ENCODE measurements around the gene XPO4. TPM values are rescaled to one million over a fixed set of nuclear protein-coding genes. Genes with fewer than 3 reads are reported as not detected.

Gene XPO4
- total RNA-seq, 3 donors from 2014 or later (not counting 1 experiment from before 2014, with no cell fraction given) = 11.7 to 19.8 (median 19.7) TPM

- peak overlapping the region; percentile 100 for H3K4me3 ChIP-seq (ENCODE audit: low read length)
- peaks cover 14% of the 10 kb centered on the region for H3K4me1 ChIP-seq (ENCODE audit: control insufficient read depth, insufficient read depth, low read length)
- no peaks in the 10 kb centered on the region for H3K9me3 ChIP-seq (ENCODE audit: control insufficient read depth, insufficient read depth, low read length)
- Mint-ChIP-seq H3K36me3 (no peaks in the 10 kb centered on the region), H3K9me3 (no peaks in the 10 kb centered on the region), H3K4me1 (peaks cover 22 to 23% of the 10 kb centered on the region in 2 donors), H3K27ac (peak overlapping the region; percentile 84 to 97), H3K4me3 (peak overlapping the region; percentile 92), H3K27me3 (ENCODE audit: low read depth in 2 of 2) (peaks cover 0 to 4% of the 10 kb centered on the region in 2 donors)
- H3K27ac ChIP-seq (ENCODE audit: low read length) = peak overlapping the region; percentile 93
- ATAC-seq = peak; percentile 40 to 58 (median 46)
- H3K27me3 ChIP-seq (ENCODE audit: control insufficient read depth, insufficient read depth, low read length) = no peaks in the 10 kb centered on the region
- no peaks in the 10 kb centered on the region for H3K36me3 ChIP-seq (ENCODE audit: control insufficient read depth, insufficient read depth, low read length)
- DNase-seq = peak in 1 of 2 donors; percentile 62
- TF ChIP-seq, protein P1, sequence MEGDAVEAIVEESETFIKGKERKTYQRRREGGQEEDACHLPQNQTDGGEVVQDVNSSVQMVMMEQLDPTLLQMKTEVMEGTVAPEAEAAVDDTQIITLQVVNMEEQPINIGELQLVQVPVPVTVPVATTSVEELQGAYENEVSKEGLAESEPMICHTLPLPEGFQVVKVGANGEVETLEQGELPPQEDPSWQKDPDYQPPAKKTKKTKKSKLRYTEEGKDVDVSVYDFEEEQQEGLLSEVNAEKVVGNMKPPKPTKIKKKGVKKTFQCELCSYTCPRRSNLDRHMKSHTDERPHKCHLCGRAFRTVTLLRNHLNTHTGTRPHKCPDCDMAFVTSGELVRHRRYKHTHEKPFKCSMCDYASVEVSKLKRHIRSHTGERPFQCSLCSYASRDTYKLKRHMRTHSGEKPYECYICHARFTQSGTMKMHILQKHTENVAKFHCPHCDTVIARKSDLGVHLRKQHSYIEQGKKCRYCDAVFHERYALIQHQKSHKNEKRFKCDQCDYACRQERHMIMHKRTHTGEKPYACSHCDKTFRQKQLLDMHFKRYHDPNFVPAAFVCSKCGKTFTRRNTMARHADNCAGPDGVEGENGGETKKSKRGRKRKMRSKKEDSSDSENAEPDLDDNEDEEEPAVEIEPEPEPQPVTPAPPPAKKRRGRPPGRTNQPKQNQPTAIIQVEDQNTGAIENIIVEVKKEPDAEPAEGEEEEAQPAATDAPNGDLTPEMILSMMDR (IDR thresholded peaks at IDR 0.05) = no peak
- intact Hi-C loops (cut with micrococcal nuclease) = no loop called here
- WGBS (ENCODE audit: insufficient coverage) = 7% methylated on average over 15 of the region's 21 CpGs
Observed at GRCh38 chr13:20901668-20902437, 693 bp downstream of the XPO4 start.

- no peaks in the 10 kb centered on the region for H3K9me3 Mint-ChIP-seq
- intact Hi-C loops (cut with micrococcal nuclease) = no loop called here
Observed at GRCh38 chr13:20894245-20894644, 8.3 kb downstream of the XPO4 start.

DNA sequence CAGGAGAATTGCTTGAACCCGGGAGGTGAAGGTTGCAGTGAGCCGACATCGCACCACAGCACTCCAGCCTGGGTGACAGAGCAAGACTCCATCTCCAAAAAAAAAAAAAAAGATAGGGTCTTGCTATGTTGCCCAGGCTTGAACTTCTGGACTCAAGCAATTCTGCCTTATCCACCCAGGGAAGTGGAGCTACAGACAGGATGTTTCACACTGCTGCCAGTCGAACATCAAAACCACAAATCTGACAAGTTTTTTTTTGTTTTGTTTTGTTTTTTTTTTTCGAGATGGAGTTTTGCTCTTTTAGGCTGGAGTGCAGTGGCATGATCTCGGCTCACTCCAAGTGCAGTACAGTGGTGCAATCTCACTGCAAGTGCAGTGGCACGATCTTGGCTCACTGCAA lies 10.8 kb downstream of the XPO4 start:
- Histone ChIP-seq H3K9me3 (ENCODE audit: control insufficient read depth, insufficient read depth, low read length) (no peaks in the 10 kb centered on the region), H3K4me3 (ENCODE audit: low read length) (no peak overlapping the region), H3K4me1 (ENCODE audit: control insufficient read depth, insufficient read depth, low read length) (peaks cover 18% of the 10 kb centered on the region), H3K36me3 (ENCODE audit: control insufficient read depth, insufficient read depth, low read length) (no peaks in the 10 kb centered on the region), H3K27me3 (ENCODE audit: control insufficient read depth, insufficient read depth, low read length) (no peaks in the 10 kb centered on the region), H3K27ac (ENCODE audit: low read length) (no peak overlapping the region)
- peaks cover 20 to 24% of the 10 kb centered on the region in 2 donors for H3K4me1 Mint-ChIP-seq
- H3K4me3 Mint-ChIP-seq = no peak overlapping the region
- H3K27ac Mint-ChIP-seq = no peak overlapping the region
- TF ChIP-seq, protein P1 (IDR thresholded peaks at IDR 0.05) = no peak
- intact Hi-C loops (cut with micrococcal nuclease) = no loop called here
- H3K9me3 Mint-ChIP-seq = no peaks in the 10 kb centered on the region
- no peaks in the 10 kb centered on the region for H3K36me3 Mint-ChIP-seq
- peak; percentile 67 to 76 (median 70) for ATAC-seq
- 57% methylated on average over 7 of the region's 7 CpGs for WGBS (ENCODE audit: insufficient coverage)
- DNase-seq = peak in 1 of 2 donors; percentile 60
- peaks cover 12 to 18% of the 10 kb centered on the region in 2 donors for H3K27me3 Mint-ChIP-seq (ENCODE audit: low read depth in 2 of 2)

More at GRCh38 chr13:20894245-20894644, 8.3 kb downstream of the XPO4 start:
- Mint-ChIP-seq H3K27me3 (ENCODE audit: low read depth in 2 of 2) (peaks cover 12 to 15% of the 10 kb centered on the region in 2 donors), H3K27ac (no peak overlapping the region), H3K4me1 (peaks cover 19 to 29% of the 10 kb centered on the region in 2 donors), H3K4me3 (no peak overlapping the region), H3K36me3 (no peaks in the 10 kb centered on the region)
- no peaks in the 10 kb centered on the region for H3K27me3 ChIP-seq (ENCODE audit: control insufficient read depth, insufficient read depth, low read length)
- no peak overlapping the region for H3K4me3 ChIP-seq (ENCODE audit: low read length)
- H3K27ac ChIP-seq (ENCODE audit: low read length) = no peak overlapping the region
- H3K9me3 ChIP-seq (ENCODE audit: control insufficient read depth, insufficient read depth, low read length) = no peaks in the 10 kb centered on the region
- DNase-seq (no peak), ATAC-seq (no peak)
- TF ChIP-seq, protein P1 (IDR thresholded peaks at IDR 0.05) = no peak
- 93% methylated on average over 2 of the region's 2 CpGs for WGBS (ENCODE audit: insufficient coverage)
- H3K4me1 ChIP-seq (ENCODE audit: control insufficient read depth, insufficient read depth, low read length) = peaks cover 18% of the 10 kb centered on the region
- H3K36me3 ChIP-seq (ENCODE audit: control insufficient read depth, insufficient read depth, low read length) = no peaks in the 10 kb centered on the region

Measured in natural killer cell (primary cell).